Smooth muscle cell (in vitro differentiated cells): ENCODE results near the gene RAP1GAP2. TPM values are rescaled to one million over a fixed set of nuclear protein-coding genes. Genes with fewer than 3 reads are reported as not detected.
"Not testable (repeated sequence)": the region's sequence is repeated elsewhere in the genome, so short reads cannot be mapped to it uniquely, and the experiment has no call there.

Source experiments
- DNase-seq: peaks from one replicate; lab custom pipeline; 2025; ENCODE audit not compliant: unreplicated experiment; lab: John Stamatoyannopoulos, UW
- H2AFZ ChIP-seq: fragments of 200-600 bp; sonication (generic); 2 replicates; pipeline ENCODE4 v1.6.0; 2016; ENCODE audit warnings: antibody characterized with exemption, low read depth, mild to moderate bottlenecking
- H3F3A ChIP-seq: fragments of 200-600 bp; sonication (generic); 2 replicates; pipeline ENCODE4 v1.6.0; 2017; ENCODE audit warnings: antibody characterized with exemption, low read depth
- H3K27ac ChIP-seq: fragments of 200-600 bp; sonication (generic); 2 replicates; pipeline ENCODE4 v1.5.1; 2016; ENCODE audit warnings: low read depth, mild to moderate bottlenecking
- H3K27me3 ChIP-seq: fragments of 200-600 bp; sonication (generic); 2 replicates; pipeline ENCODE4 v1.6.1; 2016; ENCODE audit warnings: low read depth, mild to moderate bottlenecking
- H3K36me3 ChIP-seq: fragments of 200-600 bp; sonication (generic); 2 replicates; pipeline ENCODE4 v1.5.1; 2016; ENCODE audit warnings: low read depth
- H3K4me1 ChIP-seq: fragments of 200-600 bp; sonication (generic); 2 replicates; pipeline ENCODE4 v1.5.1; 2016; ENCODE audit warnings: low read depth
- H3K4me2 ChIP-seq: fragments of 200-600 bp; sonication (generic); 2 replicates; pipeline ENCODE4 v1.6.0; 2016; ENCODE audit warnings: mild to moderate bottlenecking
- H3K4me3 ChIP-seq: fragments of 200-600 bp; sonication (generic); 2 replicates; pipeline ENCODE4 v1.5.1; 2016; ENCODE audit warnings: mild to moderate bottlenecking
- H3K79me2 ChIP-seq: fragments of 200-600 bp; sonication (generic); 2 replicates; pipeline ENCODE4 v1.6.0; 2016; ENCODE audit warnings: low read depth, mild to moderate bottlenecking
- H3K9ac ChIP-seq: fragments of 200-600 bp; sonication (generic); 2 replicates; pipeline ENCODE4 v1.6.0; 2016; ENCODE audit warnings: low read depth
- H3K9me3 ChIP-seq: fragments of 200-600 bp; sonication (generic); replicated peaks from 2 replicates; pipeline ENCODE4 v1.5.1; 2016; ENCODE audit warnings: low read depth
- H4K20me1 ChIP-seq: fragments of 200-600 bp; sonication (generic); 2 replicates; pipeline ENCODE4 v1.6.0; 2016; ENCODE audit warnings: low read depth
- WGBS: methylation state at CpG from one replicate; pipeline ENCODE4 v1.1.7; 2016; ENCODE audit warnings: low lambda C conversion rate; 5-methylcytosine and 5-hydroxymethylcytosine counted together
- polyA plus RNA-seq: library from polyadenylated mRNA; unstranded; fragments of >200 nt; fragmentation: Nextera tagmentation; extraction: Ambion mirVana; gene quantifications from 2 replicates; pipeline ENCODE4 v1.2.1, GENCODE V29; 2016
- total RNA-seq: library from RNA; depleted of rRNA; stranded (reverse); fragments of >200 nt; gene quantifications from 2 replicates; pipeline ENCODE4 v1.2.3, GENCODE V29; 2014
- TF ChIP-seq, protein P1 (sequence below): fragments of 200-600 bp; sonication (generic); IDR thresholded peaks from 2 replicates; pipeline ENCODE4 v1.5.1; 2017; ENCODE audit warnings: borderline replicate concordance, mild to moderate bottlenecking, antibody characterized with exemption; ENCODE audit not compliant: insufficient read depth, poor library complexity, severe bottlenecking

Gene RAP1GAP2
- total and polyA plus RNA-seq, 2 experiments from 2014 or later = 0.31 to 0.99 TPM

DNA sequence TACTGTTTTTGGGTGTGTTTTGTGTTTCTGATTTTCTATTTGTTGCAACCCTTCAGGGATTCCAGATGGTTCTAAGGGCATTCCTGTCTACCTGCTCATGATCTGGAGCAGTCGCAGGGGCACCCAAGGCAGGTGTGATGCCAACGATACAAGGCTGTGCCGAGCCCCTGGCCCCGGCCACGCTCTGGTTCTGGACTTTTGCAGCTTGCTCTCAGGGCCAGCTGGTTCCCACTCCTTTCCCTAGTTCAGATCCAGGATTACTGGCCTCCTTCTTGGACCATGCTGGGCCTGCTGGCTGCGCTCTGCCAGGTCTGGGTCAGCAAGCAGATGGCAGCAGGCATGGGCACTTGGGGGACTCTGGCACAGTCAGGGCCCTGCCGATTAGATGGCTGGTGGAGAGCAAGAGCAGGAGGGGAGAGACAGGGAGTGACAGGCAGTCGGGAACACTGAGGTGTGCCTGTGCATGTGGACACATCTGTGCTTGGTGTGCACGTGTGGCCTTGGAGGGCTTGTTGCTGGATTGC lies 15.2 kb upstream of the RAP1GAP2 start:
- H3K4me1 ChIP-seq = no peaks in the 10 kb centered on the region
- H3K9ac ChIP-seq = no peak overlapping the region
- no peak overlapping the region for H3K27ac ChIP-seq
- H2AFZ ChIP-seq = no peak overlapping the region
- no peaks in the 10 kb centered on the region for H3K9me3 ChIP-seq
- no peaks in the 10 kb centered on the region for H4K20me1 ChIP-seq
- peaks cover 30% of the 10 kb centered on the region for H3K27me3 ChIP-seq
- DNase-seq = no peak
- no peak overlapping the region for H3K4me3 ChIP-seq
- WGBS = 96% methylated on average over 9 of the region's 9 CpGs
- no peaks in the 10 kb centered on the region for H3K79me2 ChIP-seq
- TF ChIP-seq, protein P1, sequence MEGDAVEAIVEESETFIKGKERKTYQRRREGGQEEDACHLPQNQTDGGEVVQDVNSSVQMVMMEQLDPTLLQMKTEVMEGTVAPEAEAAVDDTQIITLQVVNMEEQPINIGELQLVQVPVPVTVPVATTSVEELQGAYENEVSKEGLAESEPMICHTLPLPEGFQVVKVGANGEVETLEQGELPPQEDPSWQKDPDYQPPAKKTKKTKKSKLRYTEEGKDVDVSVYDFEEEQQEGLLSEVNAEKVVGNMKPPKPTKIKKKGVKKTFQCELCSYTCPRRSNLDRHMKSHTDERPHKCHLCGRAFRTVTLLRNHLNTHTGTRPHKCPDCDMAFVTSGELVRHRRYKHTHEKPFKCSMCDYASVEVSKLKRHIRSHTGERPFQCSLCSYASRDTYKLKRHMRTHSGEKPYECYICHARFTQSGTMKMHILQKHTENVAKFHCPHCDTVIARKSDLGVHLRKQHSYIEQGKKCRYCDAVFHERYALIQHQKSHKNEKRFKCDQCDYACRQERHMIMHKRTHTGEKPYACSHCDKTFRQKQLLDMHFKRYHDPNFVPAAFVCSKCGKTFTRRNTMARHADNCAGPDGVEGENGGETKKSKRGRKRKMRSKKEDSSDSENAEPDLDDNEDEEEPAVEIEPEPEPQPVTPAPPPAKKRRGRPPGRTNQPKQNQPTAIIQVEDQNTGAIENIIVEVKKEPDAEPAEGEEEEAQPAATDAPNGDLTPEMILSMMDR = no peak
- no peaks in the 10 kb centered on the region for H3K36me3 ChIP-seq
- H3F3A ChIP-seq = no peaks in the 10 kb centered on the region
- no peak overlapping the region for H3K4me2 ChIP-seq

DNA sequence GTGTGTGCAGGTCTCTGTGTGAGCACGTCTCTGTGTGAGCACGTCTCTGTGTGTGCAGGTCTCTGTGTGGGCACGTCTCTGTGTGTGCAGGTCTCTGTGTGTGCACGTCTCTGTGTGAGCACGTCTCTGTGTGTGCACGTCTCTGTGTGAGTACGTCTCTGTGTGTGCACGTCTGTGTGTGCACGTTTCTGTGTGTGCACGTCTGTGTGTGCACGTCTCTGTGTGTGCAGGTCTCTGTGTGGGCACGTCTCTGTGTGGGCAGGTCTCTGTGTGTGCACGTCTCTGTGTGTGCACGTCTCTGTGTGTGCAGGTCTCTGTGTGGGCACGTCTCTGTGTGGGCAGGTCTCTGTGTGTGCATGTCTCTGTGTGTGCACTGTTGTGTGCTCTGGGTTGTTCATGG lies 14.6 kb upstream of the RAP1GAP2 start:
- H3K4me3 ChIP-seq, H2AFZ ChIP-seq, H3K27ac ChIP-seq, H3K79me2 ChIP-seq, H3K9me3 ChIP-seq, H3K36me3 ChIP-seq, H3F3A ChIP-seq, H3K4me2 ChIP-seq, H3K9ac ChIP-seq, DNase-seq, H4K20me1 ChIP-seq, H3K4me1 ChIP-seq: not testable (repeated sequence)
- WGBS = 96% methylated on average over 15 of the region's 15 CpGs
- H3K27me3 ChIP-seq = peaks cover 26% of the 10 kb centered on the region

DNA sequence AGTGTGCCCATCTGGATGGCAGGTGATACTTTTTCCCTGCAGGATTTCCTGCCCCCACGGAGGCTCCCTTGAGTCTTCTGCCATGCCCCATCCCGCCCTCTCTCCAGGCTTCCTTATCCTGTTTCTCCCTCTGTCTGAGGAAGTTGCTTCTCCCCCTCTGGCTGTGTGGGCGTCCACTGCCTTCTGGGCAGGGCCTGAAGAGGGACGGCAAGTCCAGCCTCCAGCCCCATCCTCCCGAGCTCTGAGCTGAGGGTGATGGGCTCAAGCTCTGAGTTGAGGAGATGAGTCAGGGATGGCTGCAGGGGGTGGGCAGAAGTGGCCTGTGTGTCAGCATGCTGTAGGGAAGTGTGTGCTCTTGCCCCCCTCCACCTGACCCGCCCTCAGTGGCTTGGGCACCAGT lies 14.2 kb upstream of the RAP1GAP2 start:
- H3K27ac ChIP-seq = no peak overlapping the region
- no peak for DNase-seq
- no peak overlapping the region for H3K9ac ChIP-seq
- H3K9me3 ChIP-seq = no peaks in the 10 kb centered on the region
- no peaks in the 10 kb centered on the region for H3K79me2 ChIP-seq
- H3K36me3 ChIP-seq = no peaks in the 10 kb centered on the region
- 32% methylated on average over 5 of the region's 6 CpGs for whole genome bisulfite sequencing
- H3K27me3 ChIP-seq = peaks cover 21% of the 10 kb centered on the region
- H3K4me3 ChIP-seq = no peak overlapping the region
- no peaks in the 10 kb centered on the region for H4K20me1 ChIP-seq
- H3F3A ChIP-seq = no peaks in the 10 kb centered on the region
- TF ChIP-seq, protein P1 = no peak
- no peak overlapping the region for H2AFZ ChIP-seq
- no peak overlapping the region for H3K4me2 ChIP-seq
- H3K4me1 ChIP-seq = no peaks in the 10 kb centered on the region

DNA sequence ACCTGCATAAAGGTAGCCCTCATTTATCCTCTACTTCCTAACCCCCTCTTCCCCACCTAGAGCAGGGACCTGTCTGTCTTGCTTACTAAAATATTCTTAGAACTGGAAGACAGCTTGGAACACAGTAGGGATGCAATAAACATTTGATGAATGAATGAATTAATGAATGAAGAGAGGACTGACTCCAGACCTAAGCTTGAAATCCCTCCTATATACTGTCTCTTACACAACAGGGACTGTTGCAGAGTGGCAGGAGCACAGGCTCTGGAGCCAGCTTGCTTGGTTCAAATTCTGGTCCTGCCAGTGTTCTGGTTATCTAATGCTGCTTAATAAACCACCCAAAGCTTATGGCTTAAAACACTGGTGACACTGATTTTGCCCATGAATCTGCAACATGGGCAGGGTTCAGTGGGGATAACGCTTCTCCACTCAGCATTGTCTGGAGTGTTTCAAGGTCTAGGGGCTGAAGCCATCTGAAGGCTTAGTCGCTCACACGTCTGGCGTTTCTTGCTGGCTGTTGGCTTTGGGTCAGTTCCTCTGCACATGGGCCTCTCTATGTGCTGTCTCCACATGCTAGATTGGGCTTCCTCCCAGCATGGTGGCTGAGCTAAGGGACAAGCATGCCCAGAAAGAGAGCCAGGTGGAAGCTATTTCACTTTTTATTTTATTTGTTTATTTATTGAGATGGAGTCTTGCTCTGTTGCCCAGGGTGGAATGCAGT lies 12.8 kb upstream of the RAP1GAP2 start:
- TF ChIP-seq, protein P1 = no peak
- H3K27me3 ChIP-seq = peaks cover 9% of the 10 kb centered on the region
- H3K36me3 ChIP-seq = no peaks in the 10 kb centered on the region
- DNase-seq = no peak
- no peak overlapping the region for H2AFZ ChIP-seq
- 76% methylated on average over 4 of the region's 4 CpGs for WGBS
- H3K4me2 ChIP-seq = no peak overlapping the region
- no peaks in the 10 kb centered on the region for H3F3A ChIP-seq
- H3K27ac ChIP-seq = no peak overlapping the region
- no peaks in the 10 kb centered on the region for H4K20me1 ChIP-seq
- H3K4me1 ChIP-seq = no peaks in the 10 kb centered on the region
- no peaks in the 10 kb centered on the region for H3K79me2 ChIP-seq
- no peak overlapping the region for H3K9ac ChIP-seq
- H3K4me3 ChIP-seq = no peak overlapping the region
- no peaks in the 10 kb centered on the region for H3K9me3 ChIP-seq
